PC-3 (cell line): Measurements from ENCODE around the gene SETBP1.

Experiments
- EZH2 ChIP-seq: fragments of 300-600 bp; sonication (generic); IDR thresholded peaks from one replicate; pipeline ENCODE4 v1.6.1; 2017; ENCODE audit warnings: antibody characterized with exemption, mild to moderate bottlenecking, low read length; ENCODE audit not compliant: unreplicated experiment
- TF ChIP-seq, protein P1 (sequence below): fragments of 300-600 bp; sonication (generic); conservative IDR thresholded peaks from 2 replicates; pipeline ENCODE4 v1.5.1; 2017; ENCODE audit warnings: antibody characterized with exemption, low read depth, mild to moderate bottlenecking, low read length

DNA sequence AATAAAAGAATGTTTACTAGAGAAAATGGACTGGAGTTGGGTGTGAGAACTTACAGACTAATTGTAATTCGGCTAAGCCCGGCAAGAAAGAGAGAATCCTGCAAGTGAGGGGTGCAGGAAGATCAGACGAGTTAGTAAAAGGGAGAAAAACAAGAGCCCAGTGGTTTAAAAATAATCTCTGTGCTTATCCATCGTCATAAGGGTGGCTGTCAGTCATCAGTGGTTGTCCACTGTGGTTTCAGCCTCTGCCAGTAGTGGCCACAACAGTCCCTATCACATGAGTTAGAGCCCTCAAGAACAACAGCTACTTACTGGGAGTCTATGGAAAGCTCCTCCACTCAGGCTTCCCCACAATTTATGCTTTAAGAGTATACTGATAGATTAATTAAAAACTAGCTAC, 239.8 kb downstream of the SETBP1 start:
- TF ChIP-seq, protein P1, sequence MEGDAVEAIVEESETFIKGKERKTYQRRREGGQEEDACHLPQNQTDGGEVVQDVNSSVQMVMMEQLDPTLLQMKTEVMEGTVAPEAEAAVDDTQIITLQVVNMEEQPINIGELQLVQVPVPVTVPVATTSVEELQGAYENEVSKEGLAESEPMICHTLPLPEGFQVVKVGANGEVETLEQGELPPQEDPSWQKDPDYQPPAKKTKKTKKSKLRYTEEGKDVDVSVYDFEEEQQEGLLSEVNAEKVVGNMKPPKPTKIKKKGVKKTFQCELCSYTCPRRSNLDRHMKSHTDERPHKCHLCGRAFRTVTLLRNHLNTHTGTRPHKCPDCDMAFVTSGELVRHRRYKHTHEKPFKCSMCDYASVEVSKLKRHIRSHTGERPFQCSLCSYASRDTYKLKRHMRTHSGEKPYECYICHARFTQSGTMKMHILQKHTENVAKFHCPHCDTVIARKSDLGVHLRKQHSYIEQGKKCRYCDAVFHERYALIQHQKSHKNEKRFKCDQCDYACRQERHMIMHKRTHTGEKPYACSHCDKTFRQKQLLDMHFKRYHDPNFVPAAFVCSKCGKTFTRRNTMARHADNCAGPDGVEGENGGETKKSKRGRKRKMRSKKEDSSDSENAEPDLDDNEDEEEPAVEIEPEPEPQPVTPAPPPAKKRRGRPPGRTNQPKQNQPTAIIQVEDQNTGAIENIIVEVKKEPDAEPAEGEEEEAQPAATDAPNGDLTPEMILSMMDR = no peak
- TF ChIP-seq EZH2 = no peak
